NB4 (cell line): ENCODE measurements around the gene PHKB.

ENCODE experiments used
- CTCF ChIP-seq: IDR thresholded peaks from one replicate; pipeline ENCODE4 v1.5.1; 2012; ENCODE audit warnings: low read depth, low read length
- MAX ChIP-seq: IDR thresholded peaks from 2 replicates; pipeline ENCODE4 v1.6.1; 2011; ENCODE audit warnings: low read depth, low read length
- MYC ChIP-seq: IDR thresholded peaks from 2 replicates; pipeline ENCODE4 v1.6.1; 2011; ENCODE audit warnings: low read depth, low read length
- POLR2A ChIP-seq: IDR thresholded peaks from 2 replicates; pipeline ENCODE4 v1.6.1; 2011; ENCODE audit warnings: mild to moderate bottlenecking; ENCODE audit not compliant: insufficient read length; ENCODE audit errors: extremely low read depth

GRCh38 chr16:47699106-47699505 lies 238.0 kb downstream of the PHKB start:
- TF ChIP-seq CTCF (no peak), POLR2A (no peak), MYC (no peak), MAX (no peak; the same call in 1 of the 2 replicates)
